SK-N-MC (cell line): ENCODE data around the gene NEURL4.
"Not testable (repeated sequence)": the region's sequence is repeated elsewhere in the genome, so short reads cannot be mapped to it uniquely, and the experiment has no call there.

ENCODE experiments used
- EZH2 ChIP-seq: fragments of 200-600 bp; sonication (generic); IDR thresholded peaks from one replicate; pipeline ENCODE4 v1.6.1; 2017; ENCODE audit warnings: antibody characterized with exemption
- FOXP2 ChIP-seq: optimal IDR thresholded peaks from 2 replicates; pipeline ENCODE3; 2011; ENCODE audit warnings: mild to moderate bottlenecking, moderate library complexity; ENCODE audit not compliant: insufficient read depth; ENCODE audit errors: extremely low read length, control extremely low read depth
- POLR2AphosphoS5 ChIP-seq: IDR thresholded peaks from 2 replicates; pipeline ENCODE4 v1.6.1; 2012; ENCODE audit warnings: mild to moderate bottlenecking, low read depth, low read length, borderline replicate concordance

DNA sequence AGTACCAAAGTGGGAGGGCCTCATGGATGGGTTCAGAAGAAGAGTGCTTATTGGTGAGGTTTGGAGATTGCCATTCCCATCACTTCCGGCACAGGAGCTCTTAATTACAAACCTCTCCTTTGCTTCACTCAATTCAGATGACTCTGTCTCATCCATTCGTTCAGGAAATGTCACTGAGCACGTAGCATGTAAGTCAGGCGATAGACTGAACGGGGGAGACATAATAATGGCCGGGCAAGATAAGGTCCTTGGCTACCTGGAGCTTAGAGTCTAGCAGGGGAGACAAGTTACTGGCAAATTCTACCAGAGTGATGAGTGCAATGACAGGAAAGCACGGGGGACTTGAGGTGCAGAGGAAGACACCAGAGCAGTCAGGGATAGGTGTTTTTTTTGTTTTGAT lies 36.8 kb upstream of the NEURL4 start:
- not testable (repeated sequence) for TF ChIP-seq EZH2, POLR2AphosphoS5, FOXP2
